Stimulated activated memory B cell treated with anti-CD40 and anti-IgM and Interleukin-4, amounts not matched to agents 10 μg/mL and 1 μg/mL and 100 μg/mL, for 72 hours (primary cell): ENCODE measurements around the gene BRME1.
A peak's percentile ranks its signal among the peaks of the same experiment; 100 is the strongest.

Experiments used
- ATAC-seq: fragments of 150-1000 bp; cut with Tn5 transposase; 2 replicates; pipeline ENCODE4 v1.10.0; 2021
- H3K27ac Mint-ChIP-seq: one replicate; pipeline ENCODE4 v1.8.0; 2022; ENCODE audit warnings: mild to moderate bottlenecking, mixed read lengths
- H3K27me3 Mint-ChIP-seq: one replicate; pipeline ENCODE4 v1.8.0; 2022; ENCODE audit warnings: mixed read lengths
- H3K36me3 Mint-ChIP-seq: one replicate; pipeline ENCODE4 v1.8.0; 2022; ENCODE audit warnings: mixed read lengths
- H3K4me1 Mint-ChIP-seq: one replicate; pipeline ENCODE4 v1.8.0; 2022; ENCODE audit warnings: mixed read lengths
- H3K4me3 Mint-ChIP-seq: one replicate; pipeline ENCODE4 v1.8.0; 2022; ENCODE audit warnings: mild to moderate bottlenecking, moderate library complexity, mixed read lengths
- H3K9me3 Mint-ChIP-seq: one replicate; pipeline ENCODE4 v1.8.0; 2022; ENCODE audit warnings: mixed read lengths

BRME1 gene

DNA sequence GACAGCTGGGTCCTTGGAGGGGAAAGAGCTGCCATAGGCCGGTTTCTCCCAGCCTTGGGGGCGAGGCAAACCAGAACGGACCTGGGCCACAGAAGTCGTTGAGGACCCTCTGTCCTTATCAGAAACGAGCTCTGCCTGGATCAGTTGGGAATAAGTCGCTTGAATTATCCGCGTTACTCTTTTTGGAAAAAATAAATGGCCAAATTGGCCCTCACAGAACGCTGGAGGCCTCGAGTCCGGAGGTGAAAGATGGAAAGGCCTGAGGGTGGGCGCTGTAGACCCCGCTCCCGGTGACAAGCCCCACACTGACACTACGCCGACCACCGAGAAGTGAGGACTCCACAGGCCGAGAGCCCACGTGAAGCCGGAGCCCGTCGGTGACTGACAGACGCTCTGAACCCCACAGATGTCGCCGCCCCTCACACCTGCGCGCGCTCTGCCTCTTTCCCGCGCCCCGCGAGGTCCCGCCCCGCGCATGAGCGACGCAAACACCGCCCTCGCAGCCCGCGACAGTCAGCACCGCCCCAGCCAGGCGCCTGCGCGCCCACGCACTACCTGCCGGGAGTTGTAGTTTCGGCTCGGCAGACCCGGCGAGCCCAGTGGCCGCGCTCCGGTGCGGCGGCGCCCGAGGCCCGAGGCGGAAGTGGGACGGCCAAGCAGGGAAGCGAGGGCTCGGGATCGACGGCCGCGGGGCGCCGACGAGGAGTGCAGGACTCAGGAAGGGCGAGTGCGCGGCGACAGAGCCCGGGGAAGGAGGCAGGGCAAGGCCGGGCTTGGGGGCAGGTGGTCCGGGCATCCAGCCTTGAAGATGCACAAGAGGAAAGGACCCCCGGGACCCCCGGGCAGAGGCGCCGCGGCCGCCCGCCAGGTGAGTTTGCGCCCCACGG lies at the start of gene BRME1, which contains the start of gene CC2D1A:
TSS of gene BRME1 (minus strand) at position 484 of the 887 bp plus-strand sequence. CDS start 1,225 bp downstream, outside the sequence.
TSS of gene CC2D1A (plus strand) at position 568 of the 887 bp plus-strand sequence. CDS start at position 809, 241 bp downstream.
- Mint-ChIP-seq H3K4me3 (peak within 1 kb of the TSS; percentile 80), H3K36me3 (peaks cover 6% of the 10 kb centered on the region), H3K4me1 (peaks cover 16% of the 10 kb centered on the region), H3K27ac (peak within 1 kb of the TSS; percentile 78), H3K27me3 (no peaks in the 10 kb centered on the region), H3K9me3 (no peaks in the 10 kb centered on the region)
- peak; percentile 98 for ATAC-seq

DNA sequence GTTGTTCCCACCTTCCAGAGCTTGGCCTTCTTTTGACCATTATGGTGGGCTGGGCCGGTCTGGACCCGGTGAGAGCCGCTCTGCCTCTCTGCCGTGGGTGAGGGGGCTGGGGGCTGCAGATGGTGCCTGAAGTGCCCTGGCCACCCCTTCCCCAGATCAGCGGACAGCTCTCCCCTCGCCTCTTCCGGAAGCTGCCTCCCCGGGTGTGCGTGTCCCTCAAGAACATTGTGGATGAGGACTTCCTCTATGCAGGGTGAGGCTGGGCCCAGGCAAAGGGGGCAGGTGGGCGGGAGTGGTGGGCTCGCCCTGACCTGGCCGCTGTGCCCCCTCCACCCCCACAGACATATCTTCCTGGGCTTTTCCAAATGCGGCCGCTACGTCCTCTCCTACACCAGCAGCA lies 48.3 kb upstream of the BRME1 start:
- Mint-ChIP-seq H3K36me3 (peaks cover 16% of the 10 kb centered on the region), H3K9me3 (no peaks in the 10 kb centered on the region), H3K4me3 (peak overlapping the region; percentile 99), H3K27ac (no peak overlapping the region), H3K4me1 (peaks cover 23% of the 10 kb centered on the region), H3K27me3 (no peaks in the 10 kb centered on the region)
- ATAC-seq = no peak

DNA sequence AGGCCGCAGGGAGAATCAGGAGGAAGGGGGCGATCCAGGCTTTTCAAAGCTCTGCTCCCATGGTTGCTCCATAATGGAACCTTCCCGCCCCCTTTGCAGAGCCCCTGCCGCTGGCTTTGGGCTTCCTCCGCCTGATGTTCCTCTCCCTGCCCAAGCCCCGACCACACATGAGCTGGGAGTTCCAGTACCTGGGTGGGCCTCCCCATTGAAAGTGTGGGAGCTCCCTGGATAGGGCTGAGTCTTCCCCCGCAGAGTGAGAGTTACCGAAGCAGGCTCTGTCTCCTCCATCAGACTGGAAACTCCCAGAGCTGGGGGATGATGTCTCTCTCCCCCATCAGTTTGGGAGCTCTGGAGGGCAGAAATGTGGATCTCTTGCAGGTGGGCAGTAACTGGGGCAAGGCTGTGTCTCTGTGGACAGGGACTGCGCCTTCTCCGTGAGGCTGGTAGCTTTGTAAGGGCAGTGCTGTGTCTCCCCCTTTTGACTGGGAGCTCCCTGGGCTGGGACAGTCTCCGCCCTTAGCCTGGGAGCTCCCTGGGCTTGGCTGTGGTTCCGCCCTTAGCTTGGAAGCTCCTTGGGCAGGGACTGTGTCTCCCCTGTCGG lies 47.1 kb upstream of the BRME1 start:
- peak overlapping the region; percentile 99 for H3K4me3 Mint-ChIP-seq
- ATAC-seq = no peak
- peak overlapping the region; percentile 95 for H3K27ac Mint-ChIP-seq
- no peaks in the 10 kb centered on the region for H3K27me3 Mint-ChIP-seq
- no peaks in the 10 kb centered on the region for H3K9me3 Mint-ChIP-seq
- peaks cover 12% of the 10 kb centered on the region for H3K36me3 Mint-ChIP-seq
- H3K4me1 Mint-ChIP-seq = peaks cover 23% of the 10 kb centered on the region

DNA sequence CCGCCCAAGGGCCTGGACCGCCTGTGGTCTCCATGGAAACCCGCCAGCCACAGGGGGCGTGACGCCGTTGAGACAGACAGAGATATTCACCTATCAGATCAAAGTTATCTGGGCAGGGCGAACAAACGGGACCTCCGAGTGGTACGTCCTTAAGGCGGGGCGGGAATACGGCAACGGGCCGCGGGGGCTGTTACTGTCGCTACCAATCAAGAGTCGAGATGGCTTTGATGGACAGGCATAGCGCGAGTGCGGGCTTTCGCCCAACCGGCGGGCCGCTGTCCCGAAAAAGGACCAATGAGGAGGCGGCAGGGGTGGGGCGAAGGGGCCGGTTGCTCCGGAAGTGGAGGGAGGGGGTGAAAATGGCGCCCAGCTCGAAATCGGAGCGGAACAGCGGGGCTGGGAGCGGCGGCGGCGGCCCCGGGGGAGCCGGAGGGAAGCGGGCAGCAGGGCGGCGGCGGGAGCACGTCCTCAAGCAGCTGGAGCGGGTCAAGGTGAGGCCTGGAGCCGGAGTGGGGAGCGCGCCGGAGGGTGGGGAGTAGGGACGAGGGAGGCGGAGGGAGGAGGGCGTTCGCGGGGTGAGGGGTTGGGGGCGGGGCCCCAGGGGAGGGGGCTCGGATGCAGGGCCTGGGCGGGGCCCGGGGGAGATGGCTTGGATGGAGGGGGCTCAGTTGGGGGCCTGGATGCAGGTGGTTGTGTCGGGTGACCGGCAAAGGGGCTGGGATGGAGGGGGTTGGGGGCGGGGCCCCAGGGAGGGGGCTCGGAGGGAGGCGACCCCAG lies 46.4 kb upstream of the BRME1 start, which contains the start of gene DCAF15:
TSS of gene DCAF15 (plus strand) at position 356 of the 777 bp plus-strand sequence. CDS start at position 360, 4 bp downstream.
- Mint-ChIP-seq H3K9me3 (no peaks in the 10 kb centered on the region), H3K4me1 (peaks cover 23% of the 10 kb centered on the region), H3K4me3 (peak within 1 kb of the TSS; percentile 99), H3K27ac (peak within 1 kb of the TSS; percentile 95), H3K27me3 (no peaks in the 10 kb centered on the region), H3K36me3 (peaks cover 11% of the 10 kb centered on the region)
- peak; percentile 99 for ATAC-seq

DNA sequence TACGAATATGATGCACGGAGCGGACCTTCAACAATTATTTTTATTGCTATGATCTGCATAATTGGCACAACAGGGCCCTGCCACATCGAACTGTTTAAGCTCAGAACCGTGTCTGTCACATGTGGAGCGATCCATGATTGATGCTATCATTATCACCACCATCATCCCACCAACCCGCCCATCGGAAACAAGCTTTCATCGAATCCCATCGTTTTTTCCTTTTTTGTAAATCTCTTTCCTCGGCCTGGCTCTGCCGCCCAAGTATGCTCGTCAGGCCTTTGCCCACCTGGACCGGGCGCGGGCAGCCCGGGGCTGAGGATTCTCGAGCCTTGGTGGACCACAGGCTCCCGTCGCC lies 45.9 kb upstream of the BRME1 start:
- no peaks in the 10 kb centered on the region for H3K9me3 Mint-ChIP-seq
- H3K36me3 Mint-ChIP-seq = peaks cover 6% of the 10 kb centered on the region
- H3K4me1 Mint-ChIP-seq = peaks cover 23% of the 10 kb centered on the region
- peak; percentile 1 for ATAC-seq
- H3K27ac Mint-ChIP-seq = peak overlapping the region; percentile 95
- peak overlapping the region; percentile 99 for H3K4me3 Mint-ChIP-seq
- H3K27me3 Mint-ChIP-seq = no peaks in the 10 kb centered on the region

DNA sequence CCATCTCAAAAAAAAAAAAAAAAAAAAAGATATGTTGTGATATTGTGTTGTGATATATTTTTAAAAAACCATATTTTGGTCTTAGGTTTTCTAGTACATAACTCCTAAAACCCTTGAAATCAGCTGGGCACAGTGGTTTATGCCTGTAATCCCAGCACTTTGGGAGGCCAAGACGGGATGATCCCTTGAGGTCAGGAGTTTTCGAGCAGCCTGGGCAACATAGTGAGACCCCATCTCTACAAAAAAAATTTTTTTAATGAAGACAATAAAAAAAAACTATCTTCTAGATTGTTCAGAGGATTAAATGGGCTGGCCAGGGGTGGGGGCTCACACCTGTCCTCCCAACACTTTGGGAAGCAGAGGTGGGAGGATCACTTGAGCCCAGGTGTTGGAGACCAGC lies 45.1 kb upstream of the BRME1 start:
- Mint-ChIP-seq H3K4me1 (peaks cover 23% of the 10 kb centered on the region), H3K27me3 (no peaks in the 10 kb centered on the region), H3K4me3 (no peak overlapping the region), H3K27ac (no peak overlapping the region), H3K36me3 (no peaks in the 10 kb centered on the region), H3K9me3 (no peaks in the 10 kb centered on the region)
- ATAC-seq = no peak

DNA sequence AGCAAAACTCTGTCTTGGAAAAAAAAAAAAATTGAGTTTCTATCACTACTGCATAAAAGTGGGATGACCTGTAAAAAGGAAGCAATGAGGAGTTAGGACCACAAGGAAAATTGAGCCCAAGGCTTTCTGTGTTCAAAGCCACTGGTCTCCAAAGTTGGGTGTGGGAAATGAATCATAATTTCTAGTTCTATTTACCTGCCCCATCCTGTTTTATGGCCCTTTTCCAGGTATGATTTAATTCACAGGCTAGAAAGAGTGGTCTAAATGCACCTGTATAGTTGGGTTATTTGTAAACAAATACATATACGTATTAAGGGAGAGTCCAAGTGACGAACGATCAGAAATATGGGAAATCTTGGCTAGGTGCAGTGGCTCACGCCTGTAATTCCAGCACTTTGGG lies 40.5 kb upstream of the BRME1 start:
- H3K4me1 Mint-ChIP-seq = peaks cover under 1% of the 10 kb centered on the region
- H3K27ac Mint-ChIP-seq = no peak overlapping the region
- ATAC-seq = no peak
- H3K27me3 Mint-ChIP-seq = no peaks in the 10 kb centered on the region
- H3K9me3 Mint-ChIP-seq = no peaks in the 10 kb centered on the region
- H3K36me3 Mint-ChIP-seq = no peaks in the 10 kb centered on the region
- H3K4me3 Mint-ChIP-seq = no peak overlapping the region

DNA sequence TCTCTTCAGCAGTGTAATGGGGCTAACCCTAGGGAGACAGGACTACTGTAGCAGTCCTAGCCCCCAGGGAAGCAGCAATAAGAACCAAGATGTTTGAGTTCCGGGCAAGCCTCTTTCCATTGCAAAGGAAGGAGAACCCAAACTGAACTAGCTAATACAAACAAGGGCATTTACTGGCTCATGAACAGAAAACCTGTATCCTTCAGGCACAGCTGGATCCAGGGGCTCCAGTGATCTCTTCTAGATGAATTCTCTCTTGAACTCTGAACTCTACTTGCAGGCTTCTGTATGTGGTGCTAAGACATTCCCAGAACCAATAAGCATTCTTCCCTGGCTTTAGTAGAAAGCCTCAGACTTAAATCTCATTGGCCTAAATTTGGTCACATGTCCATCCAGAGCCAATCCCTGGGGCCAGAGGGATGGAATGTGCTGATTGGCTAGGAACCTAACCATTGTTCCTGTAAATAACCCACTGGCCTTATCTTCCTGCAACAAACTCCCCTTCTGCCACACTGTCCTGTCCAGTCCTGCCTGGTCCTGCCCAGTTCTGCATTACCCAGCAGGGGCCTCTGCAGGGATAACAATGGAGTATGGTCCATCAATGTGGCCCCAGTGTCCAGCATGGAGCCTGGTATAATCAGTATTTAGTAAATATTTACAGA lies 36.2 kb upstream of the BRME1 start:
- ATAC-seq = no peak

DNA sequence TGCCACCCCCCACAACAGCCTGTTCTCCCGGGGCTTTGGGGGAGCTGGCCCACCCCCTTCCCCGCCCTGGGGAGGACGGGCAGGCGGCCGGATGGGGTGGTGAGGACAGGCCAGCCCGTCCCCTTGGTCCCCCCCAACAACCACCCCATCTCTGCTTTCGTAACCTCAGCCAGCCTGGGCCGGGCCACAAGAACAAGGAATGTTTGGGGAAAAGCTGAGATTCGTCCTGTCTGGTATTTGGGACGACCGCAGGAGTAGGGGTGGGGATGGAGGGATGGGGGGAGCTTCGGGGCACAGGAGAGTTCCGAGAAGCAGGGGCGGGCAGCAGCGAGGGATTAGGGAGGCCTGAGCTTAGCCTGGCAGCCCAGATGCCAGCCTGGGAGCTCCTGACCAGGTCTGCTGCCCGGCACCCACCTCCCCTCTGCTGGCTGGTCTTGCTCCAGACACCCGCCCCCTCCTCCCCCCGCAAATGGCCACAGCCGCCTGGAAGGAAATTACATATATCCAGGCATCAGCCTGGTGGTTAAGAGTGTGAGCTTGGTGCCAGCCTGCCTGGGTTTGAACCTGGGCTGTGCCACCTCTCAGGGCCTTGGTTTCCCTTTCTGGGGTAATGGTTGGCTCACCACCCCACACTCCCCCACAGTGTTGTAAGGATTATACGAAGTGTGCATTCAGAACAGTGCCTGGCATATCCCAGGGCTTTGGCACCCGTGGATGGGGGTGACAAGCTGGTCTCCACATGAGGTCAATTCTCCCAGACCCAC lies 32.6 kb upstream of the BRME1 start, which contains the start of gene PODNL1:
TSS of gene PODNL1 (minus strand) at position 117 of the 764 bp plus-strand sequence. CDS start 236 bp downstream, outside the sequence.
- no peak for ATAC-seq
- Mint-ChIP-seq H3K27ac (no peak within 1 kb of the TSS), H3K4me3 (no peak within 1 kb of the TSS)

More for the DNA sequence above, 36.2 kb upstream of the BRME1 start:
- Mint-ChIP-seq H3K36me3 (no peaks in the 10 kb centered on the region), H3K4me1 (no peaks in the 10 kb centered on the region), H3K9me3 (no peaks in the 10 kb centered on the region), H3K27me3 (peaks cover 9% of the 10 kb centered on the region), H3K4me3 (no peak overlapping the region), H3K27ac (no peak overlapping the region)

DNA sequence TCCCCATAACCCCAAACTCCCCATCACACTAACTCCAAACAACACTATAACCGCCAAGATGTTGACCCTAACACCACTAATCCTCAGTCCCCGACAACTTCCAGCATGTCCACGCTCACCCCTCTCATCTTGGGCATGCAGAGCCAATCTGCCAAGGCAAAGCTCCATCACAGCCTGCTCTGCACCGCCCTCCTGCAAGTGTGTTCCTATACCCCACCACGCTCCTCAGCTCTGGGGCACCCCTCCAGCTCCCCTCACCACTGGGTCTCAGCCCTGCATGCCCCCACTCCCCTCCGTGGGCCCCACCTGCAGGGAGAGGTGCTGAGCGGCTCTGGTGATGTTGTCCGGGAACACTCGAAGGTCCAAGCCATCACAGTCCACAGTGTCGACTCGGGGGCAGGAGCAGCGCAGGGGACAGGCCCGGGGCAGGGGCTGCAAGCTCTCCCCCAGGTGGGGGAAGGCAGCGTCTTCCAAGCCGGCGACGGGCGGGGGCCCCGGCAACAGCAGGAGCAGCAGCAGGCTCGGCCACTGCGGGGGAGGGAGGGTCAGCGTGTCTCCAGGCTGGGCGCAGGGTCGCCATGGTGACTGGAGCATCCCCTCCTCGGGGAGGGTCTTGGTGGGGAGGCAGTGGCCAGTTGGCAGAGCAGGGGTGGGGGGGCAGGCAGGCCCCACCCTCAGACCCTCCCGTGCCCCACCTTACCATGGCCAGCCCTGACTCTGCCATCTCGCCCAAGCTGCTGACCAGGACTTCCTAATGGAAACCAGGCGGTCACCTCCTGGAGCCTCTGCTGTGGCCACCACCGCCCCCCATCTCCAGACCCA lies 31.8 kb upstream of the BRME1 start:
- no peaks in the 10 kb centered on the region for H3K9me3 Mint-ChIP-seq
- H3K27ac Mint-ChIP-seq = no peak overlapping the region
- no peak overlapping the region for H3K4me3 Mint-ChIP-seq
- peaks cover 50% of the 10 kb centered on the region for H3K27me3 Mint-ChIP-seq
- H3K4me1 Mint-ChIP-seq = peaks cover 17% of the 10 kb centered on the region
- H3K36me3 Mint-ChIP-seq = no peaks in the 10 kb centered on the region
- ATAC-seq = no peak

More for the DNA sequence above, 32.6 kb upstream of the BRME1 start, which contains the start of gene PODNL1:
- no peaks in the 10 kb centered on the region for H3K9me3 Mint-ChIP-seq
- H3K36me3 Mint-ChIP-seq = no peaks in the 10 kb centered on the region
- H3K27me3 Mint-ChIP-seq = peaks cover 44% of the 10 kb centered on the region
- H3K4me1 Mint-ChIP-seq = peaks cover 16% of the 10 kb centered on the region

DNA sequence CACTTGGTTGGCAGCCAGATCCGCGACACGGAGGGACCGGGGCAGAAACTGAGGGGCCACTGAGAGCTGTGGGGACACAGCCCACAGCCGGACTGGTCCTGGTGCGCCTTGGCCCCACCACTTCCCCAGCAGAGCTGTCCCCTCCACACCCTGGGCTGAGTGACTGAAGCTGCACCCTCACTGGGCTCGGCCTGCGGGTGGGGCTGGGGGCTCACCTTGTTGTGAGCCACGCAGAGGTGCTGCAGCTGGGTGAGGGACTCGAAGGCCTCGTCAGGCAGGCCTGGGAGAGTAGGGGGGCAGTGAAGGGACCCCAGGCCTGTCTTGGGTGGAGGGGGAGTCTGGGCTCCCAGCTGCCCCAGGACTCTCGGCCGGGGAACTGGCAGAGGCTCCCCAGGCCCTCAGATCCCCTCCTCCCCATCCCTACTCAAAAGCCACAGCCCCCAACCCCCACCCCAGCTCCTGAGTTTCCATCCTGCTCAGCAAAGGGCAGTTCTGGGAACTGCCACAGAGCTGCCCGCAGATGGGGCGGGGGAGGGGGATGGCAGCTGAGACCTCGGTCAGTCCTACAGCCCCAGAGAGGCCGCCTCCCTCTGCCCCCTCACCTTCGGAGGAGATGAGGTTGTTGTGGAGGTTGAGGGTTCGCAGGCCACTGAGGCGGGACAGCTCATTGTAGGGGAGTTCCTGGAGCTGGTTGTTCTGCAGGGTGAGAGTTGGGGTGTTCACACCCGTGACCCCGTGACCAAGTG lies 30.0 kb upstream of the BRME1 start:
- no peak overlapping the region for H3K27ac Mint-ChIP-seq
- H3K4me1 Mint-ChIP-seq = peaks cover 17% of the 10 kb centered on the region
- no peaks in the 10 kb centered on the region for H3K9me3 Mint-ChIP-seq
- peaks cover 50% of the 10 kb centered on the region for H3K27me3 Mint-ChIP-seq
- H3K4me3 Mint-ChIP-seq = no peak overlapping the region
- H3K36me3 Mint-ChIP-seq = no peaks in the 10 kb centered on the region
- no peak for ATAC-seq

DNA sequence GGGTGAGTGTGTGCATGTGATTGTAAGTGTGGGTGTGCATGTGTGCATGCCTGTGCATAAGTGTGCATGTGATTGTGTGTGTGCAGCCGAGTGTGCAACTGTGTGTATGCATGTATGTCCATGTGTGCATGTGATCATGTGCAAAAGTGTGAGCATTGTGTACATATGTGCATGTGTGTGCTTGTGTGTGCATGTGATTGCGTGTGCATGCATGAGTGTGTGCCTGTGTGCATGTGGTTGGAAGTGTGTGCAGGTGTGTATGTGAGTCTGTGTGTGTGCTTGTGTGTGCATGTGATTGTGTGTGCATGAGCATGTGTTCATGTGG lies 28.8 kb upstream of the BRME1 start:
- no peak for ATAC-seq
- peaks cover 17% of the 10 kb centered on the region for H3K4me1 Mint-ChIP-seq
- H3K36me3 Mint-ChIP-seq = no peaks in the 10 kb centered on the region
- H3K9me3 Mint-ChIP-seq = no peaks in the 10 kb centered on the region
- no peak overlapping the region for H3K27ac Mint-ChIP-seq
- peaks cover 50% of the 10 kb centered on the region for H3K27me3 Mint-ChIP-seq
- no peak overlapping the region for H3K4me3 Mint-ChIP-seq

DNA sequence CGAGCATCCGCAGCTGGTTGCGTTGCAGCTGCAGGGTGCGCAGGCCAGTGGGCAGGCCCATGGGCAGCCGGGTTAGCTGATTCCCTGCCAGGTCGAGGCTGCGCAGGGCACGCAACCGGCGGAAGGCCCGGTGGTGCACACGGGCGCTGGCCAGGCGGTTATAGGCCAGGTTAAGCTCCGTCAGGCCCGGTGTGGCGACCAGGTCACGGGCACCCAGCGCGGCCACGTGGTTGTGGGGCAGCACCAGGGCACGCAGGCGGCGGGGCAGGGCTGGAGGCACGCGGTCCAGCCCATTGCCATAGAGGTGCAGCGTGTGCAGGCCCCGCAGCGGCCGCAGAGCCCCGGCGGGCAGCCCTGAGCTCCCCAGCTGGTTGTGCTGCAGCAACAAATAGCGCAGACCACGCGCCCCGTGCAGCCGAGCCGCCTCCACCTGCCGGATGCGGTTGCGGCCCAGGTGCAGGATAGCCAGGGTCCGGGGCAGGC lies 27.0 kb upstream of the BRME1 start:
- Mint-ChIP-seq H3K4me3 (no peak overlapping the region), H3K27ac (no peak overlapping the region), H3K36me3 (peaks cover 6% of the 10 kb centered on the region), H3K27me3 (peaks cover 49% of the 10 kb centered on the region), H3K9me3 (no peaks in the 10 kb centered on the region), H3K4me1 (peaks cover 17% of the 10 kb centered on the region)
- ATAC-seq = peak; percentile 22
